GM18502 (cell line): Measurements from ENCODE around the gene BICRAL.

Source experiments
- ATAC-seq: cut with Tn5 transposase; IDR thresholded peaks from one replicate; pipeline ENCODE4 v1.9.1; 2021; ENCODE audit warnings: mild to moderate bottlenecking; ENCODE audit not compliant: unreplicated experiment, poor library complexity

The BICRAL gene

DNA sequence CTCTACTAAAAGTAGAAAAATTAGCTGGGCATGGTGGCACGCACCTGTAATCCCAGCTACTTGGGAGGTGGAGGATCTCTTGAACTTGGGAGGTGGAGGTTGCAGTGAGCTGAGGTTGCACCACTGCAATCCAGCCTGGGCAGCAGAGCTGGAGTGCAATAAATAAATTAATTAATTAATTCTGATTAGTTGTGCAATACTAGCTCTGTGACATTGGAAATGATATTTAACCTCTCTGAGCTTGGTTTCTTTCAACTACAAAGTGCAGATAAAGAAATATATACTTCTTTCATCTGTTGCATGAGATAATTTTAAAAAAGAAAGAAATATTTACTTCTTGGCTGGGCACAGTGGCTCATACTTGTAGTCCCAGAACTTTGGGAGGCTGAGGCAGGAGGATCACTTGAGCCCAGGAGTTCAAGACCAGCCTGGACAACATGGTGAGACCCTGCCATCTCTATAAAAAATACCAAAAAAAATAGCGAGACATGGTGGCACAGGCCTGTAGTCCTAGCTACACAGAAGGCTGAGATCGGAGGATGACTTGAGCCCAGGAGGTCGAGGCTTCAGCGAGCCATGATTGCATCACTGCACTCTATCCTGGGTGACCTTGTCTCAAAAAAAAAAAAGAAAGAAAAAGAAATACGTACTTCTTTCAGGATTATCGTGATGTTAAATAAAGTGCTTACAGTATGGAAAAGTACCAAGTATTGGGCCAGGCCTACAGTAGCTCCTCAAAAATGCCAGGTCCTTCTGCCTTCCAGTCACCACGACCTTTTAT is 20.4 kb upstream of the BICRAL start:
- ATAC-seq, result no peak

DNA sequence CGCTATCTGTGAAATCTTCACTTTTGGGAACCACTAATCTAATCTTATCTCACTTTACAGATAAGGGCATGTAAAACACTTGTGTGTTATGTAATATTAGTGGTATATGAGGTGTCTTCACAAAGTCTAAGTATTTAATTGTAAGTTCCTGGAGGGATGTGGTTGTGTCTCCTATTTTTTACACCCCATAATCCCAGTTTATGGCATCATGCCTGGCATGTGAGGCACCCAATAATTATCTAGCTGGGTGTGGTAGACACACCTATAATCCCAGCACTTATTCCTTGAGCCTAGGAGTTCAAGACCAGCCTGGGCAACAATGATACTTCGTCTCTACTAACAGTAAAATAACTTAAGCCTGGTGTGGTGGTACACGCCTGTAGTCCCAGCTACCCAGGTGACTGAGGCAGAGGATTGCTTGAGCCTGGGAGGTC is 19.4 kb upstream of the BICRAL start:
- no peak for ATAC-seq

DNA sequence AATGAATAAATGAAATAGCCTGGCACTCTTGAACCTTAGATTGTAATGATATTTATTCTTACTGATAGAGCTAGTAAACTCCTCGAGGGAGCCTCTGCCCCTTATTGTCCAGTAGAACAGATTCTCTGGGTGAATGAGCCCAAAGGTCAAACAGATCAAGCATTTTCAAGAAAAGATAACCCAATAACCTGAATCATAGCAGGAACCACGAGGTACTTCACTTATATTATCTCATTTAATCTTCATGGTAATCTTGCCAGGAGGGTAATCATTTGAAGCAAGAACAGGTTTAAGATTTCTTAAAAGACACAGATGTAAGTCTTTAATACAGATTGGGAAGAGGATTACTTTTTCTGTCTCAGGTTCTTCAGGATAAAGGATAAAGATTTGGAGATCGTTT is 18.9 kb upstream of the BICRAL start:
- ATAC-seq, result no peak

DNA sequence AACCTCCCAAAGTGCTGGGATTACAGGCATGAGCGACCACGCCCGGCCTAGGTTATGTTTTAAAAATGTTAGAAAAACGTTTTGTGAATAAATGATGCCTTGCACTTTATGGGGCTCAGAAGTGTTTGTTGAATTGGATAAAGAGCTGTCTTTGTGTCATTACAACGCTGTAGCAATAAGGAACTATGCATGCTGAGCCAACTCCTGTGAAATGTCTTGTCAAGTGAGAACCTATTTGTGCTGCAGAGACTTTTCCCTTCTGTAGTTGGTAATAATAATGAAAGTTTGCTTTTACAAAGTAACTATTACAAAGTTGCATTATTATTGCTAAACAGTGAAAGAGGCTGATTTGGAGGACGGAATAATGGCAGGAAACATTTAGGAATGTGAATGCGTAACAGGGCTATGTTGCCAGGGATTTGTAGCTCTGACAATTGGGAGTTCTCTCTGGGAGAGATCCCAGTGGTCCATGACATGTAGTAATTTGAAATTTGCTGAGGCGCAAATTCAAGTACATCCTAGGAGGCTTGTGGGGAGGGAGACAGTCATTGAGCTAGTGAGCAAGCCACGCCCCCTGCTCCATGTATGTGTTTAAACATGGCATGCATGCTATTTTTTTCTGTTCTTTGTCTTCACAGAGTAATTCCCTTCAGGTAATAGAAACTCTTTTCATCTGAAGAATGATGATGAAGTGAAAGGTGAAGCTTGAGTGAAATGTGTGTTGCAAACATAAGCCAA is 16.8 kb upstream of the BICRAL start:
- ATAC-seq, result no peak

DNA sequence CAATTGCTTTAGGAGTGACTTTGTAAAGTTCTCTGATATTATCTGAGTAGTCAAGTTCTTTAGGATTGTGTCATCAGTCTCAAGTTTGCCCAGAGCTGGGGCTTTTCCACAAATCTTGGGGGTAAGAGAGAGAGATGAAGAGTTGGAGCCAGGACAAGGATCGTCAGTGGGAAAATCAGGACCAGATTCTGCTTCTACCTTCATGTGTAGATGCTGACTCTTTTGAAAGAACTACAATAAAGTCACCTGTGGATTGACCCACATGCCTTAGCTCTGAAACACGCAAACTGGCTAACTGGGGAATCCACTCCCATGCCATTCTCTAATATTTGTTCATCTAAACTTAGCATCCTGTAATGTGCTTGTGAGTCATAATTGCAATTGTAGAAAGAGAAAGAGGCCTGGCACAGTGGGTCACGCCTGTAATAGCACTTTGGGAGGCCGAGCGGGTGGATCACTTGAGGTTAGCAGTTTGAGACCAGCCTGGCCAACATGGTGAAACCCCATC is 15.6 kb upstream of the BICRAL start:
- no peak for ATAC-seq

DNA sequence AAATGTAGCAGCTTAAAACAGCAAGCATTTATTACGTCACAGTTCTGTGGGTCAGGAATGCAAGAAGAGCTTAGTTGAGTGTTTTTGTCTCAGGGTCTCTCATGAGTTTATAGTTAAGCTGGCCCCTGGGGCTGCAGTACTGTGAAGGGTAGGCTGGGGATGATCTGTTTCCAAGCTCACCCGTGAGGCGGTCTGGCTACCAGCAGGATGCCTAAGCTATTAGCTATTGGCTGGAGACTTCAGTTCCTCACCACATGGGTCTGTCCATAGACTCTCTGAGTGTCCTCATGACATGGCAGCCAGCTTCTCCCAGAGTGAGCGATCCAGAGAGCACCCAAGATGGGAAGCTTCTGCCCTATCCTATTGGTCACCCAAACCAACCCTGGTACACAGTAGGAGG is 12.8 kb upstream of the BICRAL start:
- ATAC-seq, result no peak

DNA sequence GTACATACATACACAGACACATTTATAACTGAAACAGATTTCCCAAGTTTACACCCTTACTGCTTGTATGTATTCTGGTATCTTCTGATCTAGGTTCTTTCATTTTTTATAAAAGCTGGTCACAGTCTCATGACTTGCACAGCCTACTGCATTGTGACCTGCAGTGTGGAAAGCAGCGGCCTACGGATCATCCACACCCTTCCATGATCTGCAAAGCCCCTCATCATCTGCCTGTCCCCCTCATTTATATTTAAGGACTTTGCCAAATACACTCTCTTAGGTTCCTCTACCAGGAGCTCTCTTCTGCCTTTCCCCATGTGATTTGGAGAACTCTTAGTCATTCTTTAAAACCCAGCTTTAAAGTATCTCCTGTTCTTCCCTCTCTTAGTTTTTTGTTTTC is 12.0 kb upstream of the BICRAL start:
- ATAC-seq, result no peak

DNA sequence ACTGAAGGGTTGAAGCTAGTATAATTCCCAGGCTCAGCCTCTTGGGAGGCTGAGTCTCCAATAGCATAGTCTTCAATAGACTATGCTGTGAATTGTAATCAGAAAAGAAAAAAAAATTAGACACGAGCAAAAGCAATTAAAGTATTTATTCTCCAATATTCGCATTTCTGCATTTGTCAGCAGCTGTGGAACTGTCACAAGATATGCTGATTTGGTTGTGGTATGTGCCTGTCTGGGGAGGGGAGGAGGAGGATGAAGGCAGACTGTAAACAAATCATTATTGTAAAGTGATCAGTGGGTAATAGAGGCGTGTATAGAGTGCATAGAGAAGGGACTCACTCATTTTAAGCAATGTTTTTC is 10.1 kb upstream of the BICRAL start:
- no peak for ATAC-seq

DNA sequence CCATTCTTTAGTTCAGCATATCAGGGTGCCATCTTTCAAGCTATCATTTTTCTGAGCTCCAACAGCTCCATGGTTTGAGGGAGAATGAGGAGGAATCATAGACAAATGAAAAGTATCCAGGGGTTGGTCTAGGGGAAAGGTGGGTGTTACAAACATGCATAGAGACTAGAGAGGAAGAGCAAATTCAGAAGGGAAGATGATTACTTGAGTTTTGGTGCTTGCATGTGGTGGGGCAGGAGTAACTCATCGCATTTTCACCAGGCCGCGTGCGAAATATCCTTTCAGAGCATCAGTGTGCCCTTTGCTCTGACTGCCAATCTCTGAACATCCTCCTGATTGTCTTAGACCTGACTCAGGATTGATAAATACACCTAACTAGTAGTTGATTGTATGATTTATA is 7.7 kb upstream of the BICRAL start:
- ATAC-seq, result no peak

DNA sequence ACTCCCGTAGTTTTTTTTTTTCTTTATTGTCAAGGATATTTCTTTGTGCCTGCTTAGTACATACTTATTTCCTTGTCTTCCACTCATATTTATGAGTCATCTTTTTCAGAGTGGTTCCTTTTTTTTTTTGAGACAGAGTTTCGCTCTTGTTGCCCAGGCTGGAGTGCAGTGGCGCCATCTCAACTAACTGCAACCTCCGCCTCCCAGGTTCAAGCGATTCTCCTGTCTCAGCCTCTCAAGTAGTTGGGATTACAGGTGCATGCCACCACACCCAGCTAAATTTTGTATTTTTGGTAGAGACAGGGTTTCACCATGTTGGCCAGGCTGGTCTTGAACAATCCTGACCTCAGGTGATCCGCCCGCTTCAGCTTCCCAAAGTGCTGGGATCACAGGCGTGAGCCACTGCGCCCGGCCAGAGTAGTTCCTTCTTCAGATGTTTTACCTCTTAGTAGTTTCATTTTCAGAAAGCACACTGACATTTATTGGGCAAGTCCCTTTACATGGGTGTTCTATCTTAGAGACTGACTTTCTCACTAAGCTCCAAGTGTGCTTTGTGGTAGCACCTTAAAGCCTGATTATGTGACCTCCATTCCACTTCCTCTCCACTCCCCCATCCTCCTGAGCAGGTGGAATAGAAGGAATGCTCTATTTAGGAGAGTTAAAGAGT is 6.9 kb upstream of the BICRAL start:
- peak; percentile 51 for ATAC-seq

DNA sequence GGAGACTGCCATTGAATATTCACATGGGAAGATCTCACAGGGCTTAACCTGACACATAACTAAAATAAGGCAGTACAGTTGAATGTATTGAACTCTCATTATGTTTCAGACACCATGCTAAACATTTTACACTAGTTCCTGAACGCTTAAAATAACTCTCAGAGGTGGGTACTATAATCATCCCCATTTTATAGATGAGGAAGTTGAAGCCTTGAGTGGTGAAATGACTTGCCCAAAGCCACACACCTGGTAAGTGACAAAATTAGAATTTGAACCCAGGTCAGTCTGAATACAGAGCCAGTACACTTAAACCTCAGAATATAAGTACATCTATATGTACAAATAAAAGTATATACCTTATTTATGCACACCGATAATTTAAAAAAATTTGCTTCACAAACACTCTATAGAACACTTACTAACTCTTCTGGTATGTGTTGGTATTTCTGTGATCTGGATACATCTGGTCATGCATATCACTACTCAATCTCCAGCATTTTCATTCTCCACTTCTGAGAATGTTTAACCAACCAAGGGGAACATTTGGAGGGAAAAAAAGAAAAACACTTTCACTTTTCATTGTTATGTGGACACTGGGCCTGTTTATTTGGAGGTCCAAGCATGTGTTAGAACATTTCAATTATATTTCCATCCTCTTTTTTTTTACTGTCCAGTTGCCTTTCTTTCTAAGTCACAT is 4.6 kb upstream of the BICRAL start:
- no peak for ATAC-seq

DNA sequence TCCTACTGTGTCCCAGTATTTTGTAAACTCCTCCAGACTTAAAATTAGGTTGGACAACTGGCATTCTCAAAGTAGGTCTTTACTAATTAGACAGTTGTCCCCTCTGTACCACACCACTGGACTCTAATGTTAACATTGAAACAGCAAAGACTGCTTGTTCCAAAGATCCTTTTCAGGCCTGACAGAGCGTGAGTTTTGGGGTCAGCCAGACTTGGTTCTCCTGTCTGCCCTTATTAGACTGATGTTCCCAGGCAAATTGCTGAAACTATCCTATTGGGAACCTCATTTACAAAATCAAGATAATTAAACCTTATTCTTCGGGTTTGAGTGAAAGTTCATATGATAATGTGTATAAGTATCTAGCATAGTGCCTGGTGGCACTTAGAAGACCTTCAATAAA is 3.7 kb upstream of the BICRAL start:
- ATAC-seq, result no peak

DNA sequence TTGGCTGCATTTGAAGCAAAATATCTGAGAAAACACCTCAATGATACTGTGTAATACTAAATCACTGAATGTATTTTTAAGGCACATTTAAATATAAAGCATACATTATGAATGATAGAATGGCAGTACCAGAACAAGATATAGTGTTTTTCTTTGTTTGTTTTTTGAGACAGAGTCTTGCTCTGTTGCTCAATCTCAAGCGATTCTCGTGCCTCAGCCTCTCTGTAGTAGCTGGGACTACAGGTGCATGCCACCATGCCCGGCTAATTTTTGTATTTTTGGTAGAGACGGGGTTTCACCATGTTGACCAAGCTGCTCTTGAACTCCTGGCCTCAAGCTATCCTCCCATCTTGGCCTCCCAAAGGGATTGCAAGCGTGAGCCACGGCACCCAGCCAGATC is 2.3 kb upstream of the BICRAL start:
- ATAC-seq, result no peak

DNA sequence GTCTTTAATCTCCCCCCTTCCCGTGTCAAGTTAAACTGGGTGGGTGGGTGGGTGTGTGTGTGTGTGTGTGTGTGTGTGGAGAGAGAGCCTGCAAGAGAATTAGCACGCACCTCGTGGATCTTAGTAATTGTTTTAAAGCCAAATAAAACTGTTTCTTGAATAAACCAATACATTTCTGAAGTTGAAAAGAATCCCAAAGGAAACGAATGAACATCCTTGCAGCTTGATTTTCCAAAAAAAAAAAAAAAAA is 381 bp upstream of the BICRAL start:
- no peak for ATAC-seq

DNA sequence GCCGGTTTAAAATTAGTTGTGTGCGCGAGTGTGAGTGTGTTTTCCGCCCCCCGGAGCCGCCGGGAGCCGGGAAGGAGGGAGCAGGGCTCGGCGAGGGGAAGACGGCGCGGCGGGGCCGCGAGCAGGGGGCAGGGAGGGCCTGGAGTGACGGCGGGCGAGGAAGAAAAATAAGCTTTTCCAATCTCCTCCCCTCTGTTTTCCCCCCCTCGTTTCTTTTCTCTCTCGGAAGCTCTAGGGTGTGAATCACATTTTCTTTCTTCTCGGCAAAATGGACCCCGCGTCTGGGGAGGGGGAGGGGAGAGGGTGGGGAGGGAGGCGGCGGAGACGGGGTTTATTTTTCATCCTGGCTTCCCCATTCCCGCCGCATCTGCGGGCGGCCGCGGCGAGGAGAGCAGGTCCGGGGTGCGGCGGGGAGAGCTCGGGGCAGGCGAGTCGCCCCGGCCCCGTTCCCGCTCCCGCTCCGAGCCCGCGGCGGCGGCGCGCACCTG is 881 bp downstream of the BICRAL start:
- peak; percentile 25 for ATAC-seq

DNA sequence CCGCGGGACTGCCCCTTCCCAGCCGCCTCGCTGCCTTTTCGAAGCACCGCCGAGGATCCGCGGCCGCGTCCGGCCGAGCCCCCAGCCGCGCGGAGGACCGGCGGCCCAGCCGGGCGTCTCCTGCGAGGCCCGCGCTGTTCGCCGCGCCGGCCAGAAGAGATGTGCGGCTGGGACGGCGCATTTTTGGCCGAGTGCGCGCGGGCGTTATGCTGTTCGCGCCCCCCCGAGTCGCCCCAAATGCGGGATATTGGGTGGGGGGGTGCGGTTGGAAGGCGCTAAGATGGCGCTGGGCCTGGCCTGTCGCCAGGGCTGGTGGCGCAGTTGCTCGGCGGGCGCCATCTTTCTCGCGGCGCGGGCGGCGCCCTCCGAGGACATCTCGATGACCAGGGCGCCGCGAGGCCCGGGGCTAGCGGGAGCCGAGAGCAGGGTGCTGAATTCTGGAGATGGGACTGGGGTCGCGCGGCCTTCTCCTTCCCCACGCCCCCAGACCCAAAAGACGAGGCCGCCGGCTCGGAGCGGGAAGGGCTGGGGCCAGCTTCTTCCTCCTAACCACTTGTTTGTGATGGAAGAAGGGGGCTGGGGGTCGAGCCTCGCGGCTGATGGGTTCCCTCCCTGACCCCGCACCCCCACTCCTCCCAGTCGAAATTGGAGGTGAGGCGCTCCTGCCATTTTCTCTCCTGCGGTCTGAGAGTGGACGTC is 1.5 kb downstream of the BICRAL start:
- peak; percentile 50 for ATAC-seq

DNA sequence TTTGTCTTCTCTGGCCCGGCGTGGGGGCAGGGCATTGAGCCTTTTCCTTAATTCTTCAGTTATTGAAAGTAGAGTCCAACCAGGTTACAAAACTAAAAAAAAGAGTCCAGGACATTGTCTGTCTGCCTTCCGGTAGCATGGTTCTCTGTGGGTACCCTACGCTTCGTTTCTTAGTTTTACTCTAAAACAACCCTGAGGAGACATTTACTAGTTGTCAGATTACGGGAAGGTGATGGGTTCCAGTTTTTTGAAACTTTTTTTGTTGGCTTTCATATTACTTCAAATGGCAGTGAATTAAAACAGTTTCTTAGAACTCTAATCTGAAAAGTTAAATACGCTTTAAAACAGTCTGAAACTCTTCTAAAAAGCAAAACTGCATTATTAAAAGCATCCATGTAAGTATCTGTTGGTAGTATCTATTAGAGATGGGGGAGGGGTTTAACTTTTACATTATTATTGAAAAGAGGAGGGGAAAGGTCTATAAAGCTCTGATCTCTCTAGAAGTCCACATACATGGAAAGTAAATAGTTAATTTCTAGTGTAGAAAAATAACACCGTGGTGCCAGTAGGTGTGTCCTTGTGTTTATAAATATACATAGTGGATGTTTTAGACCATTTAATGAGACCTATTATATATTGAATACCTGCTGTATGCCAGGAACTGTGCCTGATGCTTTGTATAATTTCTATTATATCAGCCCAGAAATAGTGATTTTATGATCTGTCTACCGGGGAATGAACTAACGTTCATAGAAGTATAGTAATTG is 2.2 kb downstream of the BICRAL start:
- no peak for ATAC-seq

DNA sequence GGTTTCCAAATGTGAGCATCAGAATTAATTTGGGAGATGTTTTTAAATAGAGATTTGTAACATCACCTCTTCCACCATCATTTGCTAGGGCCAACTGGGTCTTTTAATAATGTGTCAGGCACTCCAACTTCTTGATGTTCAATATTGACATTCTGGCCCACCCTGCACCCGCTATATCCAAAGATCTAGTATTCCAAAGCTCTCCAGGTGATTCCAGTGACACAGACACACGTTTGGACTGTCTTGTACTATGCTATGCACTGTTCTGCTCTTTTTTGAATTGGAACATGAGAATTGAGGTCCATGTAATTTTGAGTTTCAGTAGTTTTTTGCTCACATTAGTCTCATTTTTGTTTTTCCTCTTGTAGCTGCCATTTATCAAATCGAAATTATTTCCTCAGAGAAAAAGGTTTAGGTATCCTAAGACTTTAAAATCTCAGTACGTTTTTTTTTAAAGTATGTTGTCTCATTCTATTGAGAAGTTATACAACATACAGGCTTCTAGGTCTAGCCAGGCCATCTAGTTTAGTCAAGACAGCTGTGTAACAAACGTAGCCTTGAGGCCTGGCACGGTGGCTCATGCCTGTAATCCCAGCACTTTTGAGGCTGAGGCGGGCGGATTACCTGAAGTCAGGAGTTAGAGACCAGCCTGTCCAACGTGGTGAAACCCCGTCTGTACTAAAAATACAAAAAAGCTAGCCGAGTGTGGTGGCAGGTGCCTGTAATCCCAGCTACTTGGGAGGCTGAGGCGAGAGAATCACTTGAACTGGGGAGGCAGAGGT is 3.1 kb downstream of the BICRAL start:
- ATAC-seq, result no peak

DNA sequence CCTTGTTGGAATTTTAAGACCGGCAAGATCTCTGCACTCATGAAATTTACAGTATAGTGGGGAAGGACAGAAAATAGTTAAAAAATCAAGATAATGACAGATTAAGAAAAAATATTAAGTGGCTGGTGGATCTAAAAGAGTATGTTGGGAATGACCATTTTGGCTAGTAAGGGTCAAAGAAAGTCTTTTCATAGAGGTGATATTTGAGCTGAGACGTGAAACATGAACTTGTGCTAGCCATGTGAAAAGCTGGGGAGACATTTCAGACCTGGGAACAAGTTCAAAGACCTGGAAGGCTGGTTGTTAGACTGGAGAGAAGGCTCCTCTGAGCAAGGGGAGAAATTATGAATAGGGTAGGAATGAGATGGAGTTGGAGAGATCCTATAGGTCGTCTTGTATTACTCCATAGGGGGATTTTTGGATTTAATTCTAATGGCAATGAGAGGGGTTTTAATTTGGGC is 4.7 kb downstream of the BICRAL start:
- ATAC-seq, result no peak
